ENCODE results near the gene RPL22. TPM values are rescaled to one million over a fixed set of nuclear protein-coding genes. Genes with fewer than 3 reads are reported as not detected.
"Not testable (repeated sequence)": the region's sequence is repeated elsewhere in the genome, so short reads cannot be mapped to it uniquely, and the experiment has no call there.

Gene RPL22
- total RNA-seq, 1 donor from 2014 or later = 601 TPM

- Mint-ChIP-seq H3K27ac (ENCODE audit: unreplicated experiment) (no peak overlapping the region), H3K4me1 (ENCODE audit: unreplicated experiment) (peaks cover 2% of the 10 kb centered on the region), H3K36me3 (ENCODE audit: low read depth, unreplicated experiment) (peaks cover 22% of the 10 kb centered on the region), H3K27me3 (ENCODE audit: unreplicated experiment) (peaks cover 1% of the 10 kb centered on the region), H3K4me3 (ENCODE audit: unreplicated experiment) (no peak overlapping the region), H3K9me3 (ENCODE audit: unreplicated experiment) (no peaks in the 10 kb centered on the region)
- TF ChIP-seq CTCF (IDR thresholded peaks at IDR 0.05; ENCODE audit: unreplicated experiment) = no peak
- DNase-seq (ENCODE audit: low spot score) = no peak
These were observed 20.8 kb upstream of the RPL22 start for GRCh38 chr1:6220236-6220635.

GRCh38 chr1:6219641-6220040 lies 20.2 kb upstream of the RPL22 start:
- H3K9me3 Mint-ChIP-seq (ENCODE audit: unreplicated experiment); H3K4me3 Mint-ChIP-seq (ENCODE audit: unreplicated experiment); H3K27ac Mint-ChIP-seq (ENCODE audit: unreplicated experiment); H3K27me3 Mint-ChIP-seq (ENCODE audit: unreplicated experiment); H3K4me1 Mint-ChIP-seq (ENCODE audit: unreplicated experiment); DNase-seq (ENCODE audit: low spot score): not testable (repeated sequence)
- peaks cover 17% of the 10 kb centered on the region for H3K36me3 Mint-ChIP-seq (ENCODE audit: low read depth, unreplicated experiment)

GRCh38 chr1:6218375-6219164 lies 19.2 kb upstream of the RPL22 start:
- Mint-ChIP-seq H3K4me1 (ENCODE audit: unreplicated experiment) (peaks cover 2% of the 10 kb centered on the region), H3K9me3 (ENCODE audit: unreplicated experiment) (no peaks in the 10 kb centered on the region), H3K4me3 (ENCODE audit: unreplicated experiment) (no peak overlapping the region), H3K27ac (ENCODE audit: unreplicated experiment) (no peak overlapping the region), H3K36me3 (ENCODE audit: low read depth, unreplicated experiment) (peaks cover 6% of the 10 kb centered on the region), H3K27me3 (ENCODE audit: unreplicated experiment) (peaks cover 1% of the 10 kb centered on the region)
- no peak for DNase-seq (ENCODE audit: low spot score)
- no peak for TF ChIP-seq CTCF (IDR thresholded peaks at IDR 0.05; ENCODE audit: unreplicated experiment)

- TF ChIP-seq CTCF (IDR thresholded peaks at IDR 0.05; ENCODE audit: unreplicated experiment) = no peak
- H3K4me3 Mint-ChIP-seq (ENCODE audit: unreplicated experiment) = no peak overlapping the region
These were observed 13.0 kb upstream of the RPL22 start for GRCh38 chr1:6212193-6212959.

GRCh38 chr1:6211731-6212130 lies 12.3 kb upstream of the RPL22 start:
- no peak for TF ChIP-seq CTCF (IDR thresholded peaks at IDR 0.05; ENCODE audit: unreplicated experiment)
- H3K9me3 Mint-ChIP-seq (ENCODE audit: unreplicated experiment) = no peaks in the 10 kb centered on the region
- peaks cover 11% of the 10 kb centered on the region for H3K27me3 Mint-ChIP-seq (ENCODE audit: unreplicated experiment)
- no peaks in the 10 kb centered on the region for H3K4me1 Mint-ChIP-seq (ENCODE audit: unreplicated experiment)
- no peak for DNase-seq (ENCODE audit: low spot score)
- no peaks in the 10 kb centered on the region for H3K36me3 Mint-ChIP-seq (ENCODE audit: low read depth, unreplicated experiment)
- H3K27ac Mint-ChIP-seq (ENCODE audit: unreplicated experiment) = no peak overlapping the region
- H3K4me3 Mint-ChIP-seq (ENCODE audit: unreplicated experiment) = no peak overlapping the region

More at GRCh38 chr1:6212193-6212959, 13.0 kb upstream of the RPL22 start:
- peaks cover 2% of the 10 kb centered on the region for H3K36me3 Mint-ChIP-seq (ENCODE audit: low read depth, unreplicated experiment)
- no peak overlapping the region for H3K27ac Mint-ChIP-seq (ENCODE audit: unreplicated experiment)
- H3K27me3 Mint-ChIP-seq (ENCODE audit: unreplicated experiment) = peaks cover 11% of the 10 kb centered on the region
- no peaks in the 10 kb centered on the region for H3K9me3 Mint-ChIP-seq (ENCODE audit: unreplicated experiment)
- DNase-seq (ENCODE audit: low spot score) = no peak
- H3K4me1 Mint-ChIP-seq (ENCODE audit: unreplicated experiment) = no peaks in the 10 kb centered on the region

Measured in endothelial cell (in vitro differentiated cells).